GM21526 (cell line): Measurements from ENCODE around the gene MMP24.

Experiments used
- ATAC-seq: cut with Tn5 transposase; IDR thresholded peaks from one replicate; pipeline ENCODE4 v1.9.1; 2021; ENCODE audit warnings: moderate library complexity; ENCODE audit not compliant: unreplicated experiment, low FRiP score

The MMP24 gene

GRCh38 chr20:35215066-35215956, 11.2 kb upstream of the MMP24 start:
- no peak for ATAC-seq

GRCh38 chr20:35216541-35216940, 9.9 kb upstream of the MMP24 start:
- ATAC-seq, result no peak

GRCh38 chr20:35223941-35224340, 2.5 kb upstream of the MMP24 start:
- no peak for ATAC-seq

GRCh38 chr20:35224536-35224935, 2.0 kb upstream of the MMP24 start:
- no peak for ATAC-seq

- ATAC-seq, result no peak
Observed at GRCh38 chr20:35225319-35226125, 968 bp upstream of the MMP24 start.

- ATAC-seq, result no peak
Observed at GRCh38 chr20:35226884-35227681, 593 bp downstream of the MMP24 start.

- no peak for ATAC-seq
Observed at GRCh38 chr20:35232575-35232974, 6.1 kb downstream of the MMP24 start.

- ATAC-seq, result no peak
Observed at GRCh38 chr20:35235881-35236280, 9.4 kb downstream of the MMP24 start.

GRCh38 chr20:35237486-35237885, 11.0 kb downstream of the MMP24 start:
- no peak for ATAC-seq

GRCh38 chr20:35238170-35238569, 11.7 kb downstream of the MMP24 start:
- ATAC-seq, result no peak

- ATAC-seq, result no peak
Observed at GRCh38 chr20:35238735-35239134, 12.2 kb downstream of the MMP24 start.

- no peak for ATAC-seq
Observed at GRCh38 chr20:35240083-35240810, 13.8 kb downstream of the MMP24 start.

- no peak for ATAC-seq
Observed at GRCh38 chr20:35240811-35241293, 14.4 kb downstream of the MMP24 start.

- ATAC-seq, result no peak
Observed at GRCh38 chr20:35243317-35243716, 16.8 kb downstream of the MMP24 start.

GRCh38 chr20:35243986-35244385, 17.5 kb downstream of the MMP24 start:
- no peak for ATAC-seq

- ATAC-seq, result no peak
Observed at GRCh38 chr20:35246723-35247122, 20.2 kb downstream of the MMP24 start.

- no peak for ATAC-seq
Observed at GRCh38 chr20:35248641-35249475, 22.4 kb downstream of the MMP24 start.

- no peak for ATAC-seq
Observed at GRCh38 chr20:35251613-35251940, 25.1 kb downstream of the MMP24 start.

GRCh38 chr20:35252037-35252461, 25.6 kb downstream of the MMP24 start:
- ATAC-seq, result no peak
